MG63 (cell line): Measurements from ENCODE around the gene PSMD13. TPM values are rescaled to one million over a fixed set of nuclear protein-coding genes. Genes with fewer than 3 reads are reported as not detected.

ENCODE experiments used
- DNase-seq: peaks from one replicate; pipeline ENCODE4 v3.0.0-alpha.2; 2020
- H3K27me3 ChIP-seq: fragments of 250-450 bp; sonication (Bioruptor Pico); 2 replicates; pipeline ENCODE4 v1.5.1; 2020; ENCODE audit warnings: mild to moderate bottlenecking, moderate library complexity
- H3K36me3 ChIP-seq: fragments of 250-450 bp; sonication (Bioruptor Pico); 2 replicates; pipeline ENCODE4 v1.5.1; 2020; ENCODE audit warnings: mild to moderate bottlenecking, moderate library complexity
- H3K4me3 ChIP-seq: fragments of 250-450 bp; sonication (Bioruptor Pico); 2 replicates; pipeline ENCODE4 v1.5.1; 2020; ENCODE audit warnings: mild to moderate bottlenecking, moderate library complexity
- H3K9me3 ChIP-seq: fragments of 250-450 bp; sonication (Bioruptor Pico); 2 replicates; pipeline ENCODE4 v1.5.1; 2020; ENCODE audit warnings: mild to moderate bottlenecking, moderate library complexity
- total RNA-seq: library from RNA; depleted of rRNA; stranded (reverse); fragments of >200 nt; shearing (Covaris generic); gene quantifications from 2 replicates; pipeline ENCODE4 v1.2.3, GENCODE V29; 2014; ENCODE audit warnings: low replicate concordance

The PSMD13 gene
- total RNA-seq, 1 experiment from 2014 or later = 287 TPM

GRCh38 chr11:272195-272930, 35.6 kb downstream of the PSMD13 start:
- Histone ChIP-seq H3K4me3 (no peak overlapping the region), H3K9me3 (peaks cover 5% of the 10 kb centered on the region; the same call in 1 of the 2 replicates), H3K36me3 (no peaks in the 10 kb centered on the region), H3K27me3 (no peaks in the 10 kb centered on the region)
- DNase-seq = no peak

GRCh38 chr11:272931-273198, 36.1 kb downstream of the PSMD13 start:
- H3K27me3 ChIP-seq = no peaks in the 10 kb centered on the region
- DNase-seq = no peak
- peaks cover 5% of the 10 kb centered on the region; the same call in 1 of the 2 replicates for H3K9me3 ChIP-seq
- no peak overlapping the region for H3K4me3 ChIP-seq
- H3K36me3 ChIP-seq = no peaks in the 10 kb centered on the region

- Histone ChIP-seq H3K9me3 (peaks cover 5% of the 10 kb centered on the region; the same call in 1 of the 2 replicates), H3K27me3 (peaks cover 22% of the 10 kb centered on the region), H3K4me3 (no peak overlapping the region), H3K36me3 (no peaks in the 10 kb centered on the region)
- DNase-seq = no peak
These were observed 39.4 kb downstream of the PSMD13 start for GRCh38 chr11:276219-276618.

- H3K9me3 ChIP-seq = peaks cover 5% of the 10 kb centered on the region; the same call in 1 of the 2 replicates
- peaks cover 33% of the 10 kb centered on the region for H3K27me3 ChIP-seq
- no peak for DNase-seq
- no peak within 1 kb of the TSS for H3K4me3 ChIP-seq
- H3K36me3 ChIP-seq = no peaks in the 10 kb centered on the region
These were observed 41.5 kb downstream of the PSMD13 start, which contains the start of gene NLRP6 for GRCh38 chr11:278001-278951. Gene NLRP6 (plus strand): TSS chr11:278407. CDS start chr11:278570, 163 bp downstream.

GRCh38 chr11:279040-279965, 42.5 kb downstream of the PSMD13 start:
- H3K27me3 ChIP-seq = peaks cover 33% of the 10 kb centered on the region
- H3K4me3 ChIP-seq = no peak overlapping the region; the same call in 1 of the 2 replicates
- no peak for DNase-seq
- peaks cover 5% of the 10 kb centered on the region; the same call in 1 of the 2 replicates for H3K9me3 ChIP-seq
- no peaks in the 10 kb centered on the region for H3K36me3 ChIP-seq

- DNase-seq = peak; percentile 53
- H3K4me3 ChIP-seq = peak overlapping the region; percentile 19; the same call in 1 of the 2 replicates
- no peaks in the 10 kb centered on the region for H3K36me3 ChIP-seq
- H3K27me3 ChIP-seq = peaks cover 33% of the 10 kb centered on the region
- H3K9me3 ChIP-seq = peaks cover 5% of the 10 kb centered on the region; the same call in 1 of the 2 replicates
These were observed 43.4 kb downstream of the PSMD13 start for GRCh38 chr11:279966-280705.

GRCh38 chr11:280706-281485, 44.1 kb downstream of the PSMD13 start:
- Histone ChIP-seq H3K27me3 (peaks cover 33% of the 10 kb centered on the region), H3K4me3 (no peak overlapping the region), H3K9me3 (peaks cover 5% of the 10 kb centered on the region; the same call in 1 of the 2 replicates), H3K36me3 (no peaks in the 10 kb centered on the region)
- no peak for DNase-seq

GRCh38 chr11:281486-282161, 44.8 kb downstream of the PSMD13 start:
- Histone ChIP-seq H3K36me3 (no peaks in the 10 kb centered on the region), H3K4me3 (no peak overlapping the region), H3K9me3 (no peaks in the 10 kb centered on the region), H3K27me3 (peaks cover 33% of the 10 kb centered on the region)
- no peak for DNase-seq

GRCh38 chr11:282171-282570, 45.4 kb downstream of the PSMD13 start:
- DNase-seq = no peak
- H3K27me3 ChIP-seq = peaks cover 33% of the 10 kb centered on the region

GRCh38 chr11:282630-283360, 46.0 kb downstream of the PSMD13 start:
- Histone ChIP-seq H3K27me3 (peaks cover 33% of the 10 kb centered on the region), H3K9me3 (no peaks in the 10 kb centered on the region), H3K36me3 (no peaks in the 10 kb centered on the region), H3K4me3 (no peak overlapping the region)
- no peak for DNase-seq

More at GRCh38 chr11:282171-282570, 45.4 kb downstream of the PSMD13 start:
- no peak overlapping the region for H3K4me3 ChIP-seq
- no peaks in the 10 kb centered on the region for H3K36me3 ChIP-seq
- H3K9me3 ChIP-seq = no peaks in the 10 kb centered on the region

GRCh38 chr11:283405-284104, 46.8 kb downstream of the PSMD13 start:
- peaks cover 38% of the 10 kb centered on the region for H3K27me3 ChIP-seq

GRCh38 chr11:284105-285020, 47.6 kb downstream of the PSMD13 start:
- no peak for DNase-seq
- H3K4me3 ChIP-seq = no peak overlapping the region
- H3K36me3 ChIP-seq = no peaks in the 10 kb centered on the region
- H3K27me3 ChIP-seq = peaks cover 35% of the 10 kb centered on the region
- no peaks in the 10 kb centered on the region for H3K9me3 ChIP-seq

More at GRCh38 chr11:283405-284104, 46.8 kb downstream of the PSMD13 start:
- Histone ChIP-seq H3K36me3 (no peaks in the 10 kb centered on the region), H3K9me3 (no peaks in the 10 kb centered on the region), H3K4me3 (no peak overlapping the region)
- DNase-seq = no peak
